Activated gamma-delta T cell (primary cell): ENCODE data around the gene GPR160.
A peak's percentile ranks its signal among the peaks of the same experiment; 100 is the strongest.

Experiments
- DNase-seq: peaks from one replicate; lab custom pipeline; 2025; lab: John Stamatoyannopoulos, UW

Gene GPR160

GRCh38 chr3:170027233-170028102 lies 10.3 kb upstream of the GPR160 start:
- DNase-seq = no peak

DNA sequence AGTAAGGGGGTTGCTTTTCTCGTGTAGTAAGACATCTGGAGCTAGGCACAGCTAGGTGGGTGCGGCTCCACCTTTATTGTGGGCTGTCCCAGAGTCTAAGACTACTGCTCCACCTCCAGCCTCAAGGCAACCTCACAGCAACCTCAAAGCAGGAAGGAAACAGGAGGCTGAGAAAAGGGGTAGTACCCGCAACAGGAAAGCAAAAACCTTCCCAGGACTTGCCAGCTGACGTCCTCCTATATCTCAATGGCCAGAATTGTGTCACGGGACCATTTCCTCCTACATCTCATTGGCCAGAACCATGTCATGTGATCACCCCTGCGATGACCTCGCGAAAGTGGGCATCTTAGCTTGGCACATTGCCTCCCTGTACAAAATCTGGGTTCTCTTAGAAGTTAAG lies 4.3 kb upstream of the GPR160 start:
- DNase-seq = no peak

- DNase-seq = peak; percentile 12
These were observed 777 bp downstream of the GPR160 start for GRCh38 chr3:170038434-170039110.

GRCh38 chr3:170040418-170040817 lies 2.6 kb downstream of the GPR160 start:
- DNase-seq = no peak

- DNase-seq = no peak
These were observed 5.7 kb downstream of the GPR160 start for GRCh38 chr3:170043506-170043905.

- no peak for DNase-seq
These were observed 6.5 kb downstream of the GPR160 start for GRCh38 chr3:170044271-170044670.

DNA sequence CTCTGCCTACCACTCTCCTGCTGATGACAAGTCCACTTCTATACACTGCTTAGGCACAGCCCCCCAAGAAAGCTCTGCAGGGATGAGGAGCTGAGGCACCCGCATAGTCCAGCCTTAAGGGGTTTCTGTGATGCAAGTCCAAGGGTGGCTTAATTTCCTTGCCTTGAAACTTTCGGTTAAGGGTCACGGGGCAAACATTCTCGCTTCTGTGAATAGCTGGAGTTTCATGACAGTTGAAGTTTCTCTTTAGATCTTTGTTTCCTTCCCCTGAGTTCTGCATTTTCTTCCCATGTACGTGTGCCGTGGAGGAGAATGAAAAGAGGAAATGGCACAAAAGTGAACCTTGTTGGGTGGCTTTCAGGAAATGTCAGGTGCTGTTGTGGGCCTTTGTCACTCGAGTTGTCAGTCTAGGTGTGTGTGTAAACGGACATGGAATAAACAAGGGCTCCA lies 7.0 kb downstream of the GPR160 start:
- no peak for DNase-seq

- no peak for DNase-seq
These were observed 8.7 kb downstream of the GPR160 start for GRCh38 chr3:170046269-170047132.

DNA sequence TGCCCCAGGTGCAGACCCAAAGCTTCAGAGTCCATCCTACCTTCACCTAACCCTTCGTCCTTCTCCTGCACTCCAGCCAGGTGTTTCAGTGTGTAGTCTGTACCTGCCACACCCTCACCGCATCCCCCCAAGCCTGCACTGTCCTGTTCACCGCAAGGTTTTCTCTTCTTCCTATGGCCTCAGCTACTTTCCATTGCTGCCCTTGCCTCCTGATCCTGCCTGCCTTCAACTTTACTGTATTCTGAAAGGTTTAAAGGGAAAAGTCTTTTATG lies 9.3 kb downstream of the GPR160 start:
- DNase-seq = no peak

- no peak for DNase-seq
These were observed 11.6 kb downstream of the GPR160 start for GRCh38 chr3:170049146-170050000.

- no peak for DNase-seq
These were observed 13.0 kb downstream of the GPR160 start for GRCh38 chr3:170050753-170051152.

DNA sequence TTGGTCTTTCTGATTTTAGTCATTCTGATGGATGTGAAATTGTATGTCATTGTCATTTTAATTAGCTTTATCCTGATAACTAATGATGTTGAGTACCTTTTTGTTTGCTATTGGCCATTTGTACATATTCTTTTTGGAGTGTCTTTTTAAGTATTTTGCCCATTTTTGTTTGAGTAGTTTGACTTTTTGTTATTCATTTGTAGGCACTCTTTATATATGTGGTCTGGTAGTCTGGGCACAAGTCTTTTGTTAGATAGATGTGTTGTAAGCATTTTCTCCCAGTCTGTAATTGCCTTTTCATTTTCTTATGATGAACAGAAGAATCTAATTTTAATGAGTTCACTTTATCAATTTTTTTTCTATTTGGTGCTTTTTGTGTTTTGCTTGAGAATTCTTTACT lies 14.6 kb downstream of the GPR160 start:
- DNase-seq = no peak

DNA sequence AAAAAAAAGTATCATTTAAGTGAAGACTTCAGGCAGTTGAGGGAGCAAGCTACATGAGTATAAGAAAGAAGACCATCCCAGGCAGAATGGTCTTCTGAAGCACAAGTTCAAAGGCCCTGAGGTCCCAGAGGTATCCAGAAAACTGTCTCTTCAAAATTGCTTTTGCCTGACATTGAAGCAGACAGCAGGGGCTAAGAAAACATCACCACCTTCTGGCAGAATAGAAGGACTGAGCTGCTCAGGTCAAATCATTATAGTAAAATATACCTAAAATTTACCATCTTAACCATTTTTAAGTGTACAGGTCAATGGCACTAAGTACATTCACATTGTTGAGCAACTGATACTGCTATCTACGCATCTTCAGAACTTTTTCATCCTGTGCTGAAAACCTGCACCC lies 16.4 kb downstream of the GPR160 start:
- no peak for DNase-seq

- no peak for DNase-seq
These were observed 17.4 kb downstream of the GPR160 start for GRCh38 chr3:170055209-170055608.

DNA sequence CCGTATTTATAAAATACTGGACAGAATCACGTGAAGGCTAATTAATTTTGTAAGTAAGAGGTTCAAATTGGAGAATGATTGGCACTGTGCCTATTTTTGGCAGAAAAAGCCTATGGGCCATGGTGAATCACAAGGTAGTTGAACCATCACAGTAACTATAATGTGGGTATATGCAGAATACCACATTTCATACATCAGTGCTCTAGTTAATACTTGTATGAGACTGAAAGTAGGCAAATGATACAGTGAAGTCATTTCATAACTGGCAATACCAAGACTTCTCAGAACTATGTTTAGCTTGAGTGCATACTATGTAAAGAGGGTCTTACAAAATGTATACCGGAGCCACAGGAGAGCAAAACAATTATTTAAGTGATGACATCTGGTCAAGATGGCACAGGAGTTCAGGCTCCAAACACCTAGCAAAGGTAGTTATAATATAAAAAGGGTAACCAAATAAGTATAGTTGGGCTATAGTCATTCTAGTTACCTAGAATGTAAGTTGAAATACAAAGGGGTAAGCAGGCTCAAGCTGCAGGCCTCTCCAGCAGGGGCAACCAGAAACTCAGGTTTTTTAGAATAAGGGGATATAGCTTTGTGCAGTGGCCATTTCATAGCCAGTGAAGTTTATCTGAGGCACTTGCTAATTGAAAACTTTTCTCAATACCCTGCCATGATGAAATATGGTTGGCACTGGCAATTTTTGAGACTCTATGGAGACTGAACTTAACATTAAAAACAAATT lies 19.1 kb downstream of the GPR160 start:
- no peak for DNase-seq

DNA sequence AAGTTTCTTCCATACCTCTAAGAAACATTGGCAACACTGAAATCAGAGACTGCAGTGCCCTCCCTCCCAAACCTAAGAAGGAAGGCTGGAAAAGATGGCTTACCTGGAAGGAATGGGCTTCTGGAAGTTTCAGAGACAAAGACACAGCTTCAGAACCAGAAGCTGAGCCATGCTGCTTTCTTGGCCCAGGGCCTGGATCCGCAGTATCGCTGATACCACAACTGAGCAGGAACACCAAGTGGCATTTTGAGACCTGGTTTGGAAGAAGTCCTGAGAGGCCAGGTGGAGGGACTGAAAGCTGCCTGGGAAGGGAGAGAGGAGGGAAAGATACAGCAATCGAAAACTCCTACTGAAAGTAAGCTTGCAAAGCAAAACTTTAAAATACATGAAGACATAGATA lies 19.8 kb downstream of the GPR160 start:
- DNase-seq = no peak

DNA sequence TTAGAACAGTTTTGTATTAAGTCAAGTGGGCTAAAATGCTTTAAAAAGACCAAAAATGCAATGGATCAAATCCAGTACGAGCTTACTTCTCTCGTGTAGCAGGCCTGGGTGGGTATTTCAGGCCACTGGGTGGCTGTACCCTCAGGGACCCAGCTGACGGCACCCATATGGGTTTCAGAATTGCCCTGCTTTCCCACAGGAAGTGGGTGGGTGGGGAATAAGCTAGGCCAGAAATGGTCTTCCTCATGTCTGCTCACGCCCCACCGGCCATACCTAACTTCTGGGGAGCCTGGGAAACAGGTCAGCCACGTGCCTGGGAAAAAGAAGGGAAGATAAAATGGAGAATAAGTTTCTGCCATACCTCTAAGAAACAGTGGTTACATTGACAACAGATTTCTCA lies 20.3 kb downstream of the GPR160 start:
- no peak for DNase-seq

- no peak for DNase-seq
These were observed 21.7 kb downstream of the GPR160 start for GRCh38 chr3:170059447-170059846.

- DNase-seq = no peak
These were observed 24.3 kb downstream of the GPR160 start for GRCh38 chr3:170062068-170062467.

DNA sequence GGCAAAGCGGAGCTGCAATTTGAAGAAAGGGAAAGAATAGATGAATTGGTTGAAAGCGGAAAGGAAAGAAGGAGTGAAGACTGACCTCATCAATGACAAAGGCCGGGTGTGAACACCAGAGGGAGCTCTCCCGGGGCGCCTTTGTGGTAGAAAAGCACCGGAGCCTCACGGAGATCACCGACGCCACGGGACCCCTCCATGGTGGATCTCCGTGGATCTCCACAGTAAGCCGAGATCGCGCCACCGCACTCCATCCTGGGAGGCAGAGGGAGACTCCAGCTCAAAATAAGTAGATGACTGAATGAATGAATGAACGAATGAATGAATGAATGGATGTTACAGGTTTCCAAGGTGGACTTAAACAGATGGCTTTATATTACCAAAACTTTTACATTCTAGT lies 25.0 kb downstream of the GPR160 start:
- no peak for DNase-seq

GRCh38 chr3:170063691-170064090 lies 25.9 kb downstream of the GPR160 start:
- no peak for DNase-seq
